Ishikawa (cell line): ENCODE data around the gene CCDC69.

Experiments
- CEBPB ChIP-seq: IDR thresholded peaks from 2 replicates; pipeline ENCODE4 v1.6.1; 2012
- CREB1 ChIP-seq: IDR thresholded peaks from 2 replicates; pipeline ENCODE4 v1.6.1; 2012; ENCODE audit warnings: low read depth
- EGR1 ChIP-seq: IDR thresholded peaks from 2 replicates; pipeline ENCODE4 v1.6.1; 2012
- EP300 ChIP-seq: IDR thresholded peaks from 2 replicates; pipeline ENCODE4 v1.6.1; 2012; ENCODE audit warnings: borderline replicate concordance
- FOXM1 ChIP-seq: IDR thresholded peaks from 2 replicates; pipeline ENCODE4 v1.6.1; 2012; ENCODE audit warnings: low read depth, borderline replicate concordance
- NFIC ChIP-seq: IDR thresholded peaks from 2 replicates; pipeline ENCODE4 v1.6.1; 2012
- RAD21 ChIP-seq: IDR thresholded peaks from 2 replicates; pipeline ENCODE4 v1.6.1; 2012; ENCODE audit warnings: low read depth
- REST ChIP-seq: IDR thresholded peaks from 2 replicates; pipeline ENCODE4 v1.6.1; 2012; ENCODE audit warnings: low read depth, mild to moderate bottlenecking
- TAF1 ChIP-seq: IDR thresholded peaks from 2 replicates; pipeline ENCODE4 v1.6.1; 2012; ENCODE audit warnings: low read depth, mild to moderate bottlenecking
- TCF12 ChIP-seq: IDR thresholded peaks from 2 replicates; pipeline ENCODE4 v1.6.1; 2012; ENCODE audit warnings: low read depth
- TEAD4 ChIP-seq: IDR thresholded peaks from 2 replicates; pipeline ENCODE4 v1.6.1; 2012
- USF1 ChIP-seq: IDR thresholded peaks from 2 replicates; pipeline ENCODE4 v1.6.1; 2012
- YY1 ChIP-seq: IDR thresholded peaks from 2 replicates; pipeline ENCODE4 v1.6.1; 2012; ENCODE audit warnings: low read depth
- ZBTB7A ChIP-seq: IDR thresholded peaks from 2 replicates; pipeline ENCODE4 v1.6.1; 2012; ENCODE audit warnings: low read depth
- TF ChIP-seq, protein P1 (sequence below): IDR thresholded peaks from 2 replicates; pipeline ENCODE4 v1.6.1; 2012

The CCDC69 gene

DNA sequence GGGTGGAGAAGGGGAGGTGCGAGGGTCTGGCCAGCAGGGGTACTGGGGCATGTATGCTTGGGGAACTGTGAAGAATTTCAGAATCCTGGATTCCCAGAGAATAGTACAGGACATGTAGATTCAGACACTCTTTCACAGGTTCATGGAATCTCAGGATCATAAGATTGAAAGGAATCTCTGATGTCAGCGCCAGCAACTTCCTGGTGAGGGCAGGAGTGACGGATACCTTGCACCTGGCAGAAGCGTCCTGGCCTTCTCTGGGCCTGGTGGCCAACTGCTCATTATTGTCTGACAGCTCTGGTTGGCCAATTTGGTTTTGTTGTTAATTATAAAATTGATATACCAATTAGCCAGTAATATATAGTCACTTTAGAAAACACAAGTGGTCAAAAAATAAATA, 36.0 kb upstream of the CCDC69 start:
- TF ChIP-seq TAF1, result no peak
- TF ChIP-seq RAD21, result no peak
- no peak for TF ChIP-seq EP300
- TF ChIP-seq YY1, result no peak
- TF ChIP-seq NFIC, result no peak
- no peak for TF ChIP-seq CREB1
- no peak for TF ChIP-seq USF1

- TF ChIP-seq, protein P1, sequence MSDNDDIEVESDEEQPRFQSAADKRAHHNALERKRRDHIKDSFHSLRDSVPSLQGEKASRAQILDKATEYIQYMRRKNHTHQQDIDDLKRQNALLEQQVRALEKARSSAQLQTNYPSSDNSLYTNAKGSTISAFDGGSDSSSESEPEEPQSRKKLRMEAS, result no peak
- TF ChIP-seq RAD21 (no peak), YY1 (no peak), USF1 (no peak), EGR1 (no peak), ZBTB7A (no peak), REST (no peak), FOXM1 (no peak), TEAD4 (no peak), TCF12 (no peak), CEBPB (no peak), CREB1 (no peak), TAF1 (no peak), NFIC (no peak), EP300 (no peak)
Observed at GRCh38 chr5:151258816-151259215, 34.9 kb upstream of the CCDC69 start.

DNA sequence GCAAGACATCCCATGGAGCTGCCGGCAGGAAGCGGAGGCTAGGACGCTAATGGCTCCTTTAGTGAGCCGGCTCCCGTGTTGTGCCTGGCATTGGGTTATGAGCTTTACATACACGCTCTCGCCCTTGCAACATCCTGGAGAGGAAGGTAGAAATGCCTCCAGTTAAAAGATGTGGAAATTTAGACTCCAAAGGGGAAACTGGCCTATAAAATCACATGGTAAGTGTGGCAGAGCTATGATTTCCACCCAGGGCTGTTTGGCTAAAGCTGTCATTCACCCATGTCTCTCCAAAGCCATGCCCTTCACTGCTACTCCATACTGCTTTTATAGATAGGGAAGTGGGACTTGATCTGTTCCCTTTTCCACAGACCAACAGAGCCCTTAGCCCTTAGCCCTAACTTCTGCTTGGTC, 34.3 kb upstream of the CCDC69 start:
- TF ChIP-seq TEAD4, result no peak
- TF ChIP-seq EP300, result no peak
- TF ChIP-seq ZBTB7A, result no peak
- no peak for TF ChIP-seq YY1
- TF ChIP-seq TCF12, result no peak
- no peak for TF ChIP-seq NFIC
- TF ChIP-seq REST, result no peak
- TF ChIP-seq RAD21, result no peak
- TF ChIP-seq TAF1, result no peak
- no peak for TF ChIP-seq FOXM1
- TF ChIP-seq EGR1, result no peak
- TF ChIP-seq USF1, result no peak
- TF ChIP-seq CREB1, result no peak

GRCh38 chr5:151257731-151258181, 33.9 kb upstream of the CCDC69 start:
- TF ChIP-seq USF1, result no peak
- TF ChIP-seq NFIC, result no peak
- no peak for TF ChIP-seq TCF12
- no peak for TF ChIP-seq EGR1
- no peak for TF ChIP-seq RAD21
- TF ChIP-seq CREB1, result no peak
- TF ChIP-seq EP300, result no peak
- TF ChIP-seq, protein P1, result no peak
- no peak for TF ChIP-seq FOXM1
- no peak for TF ChIP-seq CEBPB
- TF ChIP-seq YY1, result no peak

GRCh38 chr5:151255621-151256286, 31.9 kb upstream of the CCDC69 start:
- TF ChIP-seq CEBPB (no peak), FOXM1 (no peak), TCF12 (no peak), USF1 (no peak), EP300 (no peak), RAD21 (no peak), ZBTB7A (no peak), NFIC (no peak), TEAD4 (no peak), REST (no peak)
- TF ChIP-seq, protein P1, result no peak
